GM12878 (cell line): ENCODE data around the gene ALX4.

Experiments
- CBFB ChIP-seq: IDR thresholded peaks from 2 replicates; pipeline ENCODE4 v1.6.1; 2016; ENCODE audit warnings: antibody characterized with exemption, low read depth
- EP300 ChIP-seq, 2 experiments: fragments of 150-350 bp in 1 of 2; IDR thresholded peaks; 2 replicates each; pipeline ENCODE4 v1.6.1; 2011 to 2012; ENCODE audit warnings: low read depth in 2 of 2, low read length in 2 of 2, borderline replicate concordance in 1 of 2, improper control_type of control experiment in 1 of 2, inconsistent platforms in 1 of 2; ENCODE audit not compliant: control insufficient read depth in 1 of 2
- ETV6 ChIP-seq, 2 experiments: fragments of 450-650 bp in 1 of 2; IDR thresholded peaks in 1 of 2; conservative IDR thresholded peaks in 1 of 2; 2 replicates each; pipeline ENCODE4 v1.6.1; 2014; ENCODE audit warnings: antibody characterized with exemption in 1 of 2, borderline replicate concordance in 1 of 2, low read depth in 1 of 2, mild to moderate bottlenecking in 1 of 2, moderate library complexity in 1 of 2
- JUNB ChIP-seq: IDR thresholded peaks from 2 replicates; pipeline ENCODE4 v1.6.1; 2016; ENCODE audit warnings: antibody characterized with exemption, mild to moderate bottlenecking
- SIN3A ChIP-seq: IDR thresholded peaks from 2 replicates; pipeline ENCODE4 v1.6.1; 2012; ENCODE audit warnings: low read depth, low read length, improper control_type of control experiment
- ZNF24 ChIP-seq: fragments of 450-650 bp; IDR thresholded peaks from 2 replicates; pipeline ENCODE4 v1.6.1; 2017; ENCODE audit warnings: antibody characterized with exemption, mild to moderate bottlenecking
- ZSCAN29 ChIP-seq: fragments of 450-650 bp; IDR thresholded peaks from 2 replicates; pipeline ENCODE4 v1.6.1; 2017; ENCODE audit warnings: mild to moderate bottlenecking, moderate library complexity
- TF ChIP-seq, protein P1 (sequence below): fragments of 450-650 bp; IDR thresholded peaks from 2 replicates; pipeline ENCODE4 v1.6.1; 2017; ENCODE audit warnings: antibody characterized with exemption, mild to moderate bottlenecking, moderate library complexity
- TF ChIP-seq, protein P2 (sequence below), 3 experiments: IDR thresholded peaks in 2 of 3; conservative IDR thresholded peaks in 1 of 3; 2 replicates each; pipeline ENCODE4 v1.5.1; 2011; ENCODE audit warnings: low read depth in 3 of 3, low read length in 3 of 3, mild to moderate bottlenecking in 3 of 3, control low read depth in 2 of 3, moderate library complexity in 2 of 3, inconsistent platforms in 1 of 3, mixed read lengths in 1 of 3; ENCODE audit not compliant: control insufficient read depth in 2 of 3, insufficient read depth in 1 of 3; ENCODE audit errors: extremely low read depth in 1 of 3

DNA sequence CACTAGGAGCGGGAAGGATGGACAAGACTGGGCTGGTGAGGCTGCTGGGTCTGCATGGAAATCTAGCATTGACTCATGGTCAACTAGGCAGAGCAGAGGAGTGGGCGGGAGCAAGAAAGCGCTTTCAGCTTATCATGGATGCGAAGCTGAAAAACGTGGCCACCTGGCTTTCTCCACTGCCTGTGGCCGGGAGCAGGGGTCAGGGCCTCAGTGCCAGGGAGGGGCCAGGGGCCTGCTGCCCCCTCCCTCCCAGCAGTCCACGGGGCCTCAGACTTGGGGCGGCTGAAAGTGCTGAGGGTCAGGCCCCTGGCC lies 45.5 kb downstream of the ALX4 start:
- TF ChIP-seq, protein P1, sequence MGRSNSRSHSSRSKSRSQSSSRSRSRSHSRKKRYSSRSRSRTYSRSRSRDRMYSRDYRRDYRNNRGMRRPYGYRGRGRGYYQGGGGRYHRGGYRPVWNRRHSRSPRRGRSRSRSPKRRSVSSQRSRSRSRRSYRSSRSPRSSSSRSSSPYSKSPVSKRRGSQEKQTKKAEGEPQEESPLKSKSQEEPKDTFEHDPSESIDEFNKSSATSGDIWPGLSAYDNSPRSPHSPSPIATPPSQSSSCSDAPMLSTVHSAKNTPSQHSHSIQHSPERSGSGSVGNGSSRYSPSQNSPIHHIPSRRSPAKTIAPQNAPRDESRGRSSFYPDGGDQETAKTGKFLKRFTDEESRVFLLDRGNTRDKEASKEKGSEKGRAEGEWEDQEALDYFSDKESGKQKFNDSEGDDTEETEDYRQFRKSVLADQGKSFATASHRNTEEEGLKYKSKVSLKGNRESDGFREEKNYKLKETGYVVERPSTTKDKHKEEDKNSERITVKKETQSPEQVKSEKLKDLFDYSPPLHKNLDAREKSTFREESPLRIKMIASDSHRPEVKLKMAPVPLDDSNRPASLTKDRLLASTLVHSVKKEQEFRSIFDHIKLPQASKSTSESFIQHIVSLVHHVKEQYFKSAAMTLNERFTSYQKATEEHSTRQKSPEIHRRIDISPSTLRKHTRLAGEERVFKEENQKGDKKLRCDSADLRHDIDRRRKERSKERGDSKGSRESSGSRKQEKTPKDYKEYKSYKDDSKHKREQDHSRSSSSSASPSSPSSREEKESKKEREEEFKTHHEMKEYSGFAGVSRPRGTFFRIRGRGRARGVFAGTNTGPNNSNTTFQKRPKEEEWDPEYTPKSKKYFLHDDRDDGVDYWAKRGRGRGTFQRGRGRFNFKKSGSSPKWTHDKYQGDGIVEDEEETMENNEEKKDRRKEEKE, result no peak
- TF ChIP-seq JUNB, result no peak
- no peak for TF ChIP-seq ZSCAN29
- TF ChIP-seq CBFB, result no peak
- TF ChIP-seq ETV6 (conservative IDR thresholded peaks at IDR 0.05 in 1 of 2, IDR thresholded peaks at IDR 0.05 in 1 of 2; ENCODE audit: borderline replicate concordance in 1 of 2, low read depth in 1 of 2), result no peak
- TF ChIP-seq SIN3A, result no peak
- TF ChIP-seq ZNF24, result no peak
- TF ChIP-seq EP300 (IDR thresholded peaks at IDR 0.05; ENCODE audit: borderline replicate concordance in 1 of 2, control insufficient read depth in 1 of 2, low read depth in 2 of 2, low read length in 2 of 2), result no peak
- TF ChIP-seq, protein P2, sequence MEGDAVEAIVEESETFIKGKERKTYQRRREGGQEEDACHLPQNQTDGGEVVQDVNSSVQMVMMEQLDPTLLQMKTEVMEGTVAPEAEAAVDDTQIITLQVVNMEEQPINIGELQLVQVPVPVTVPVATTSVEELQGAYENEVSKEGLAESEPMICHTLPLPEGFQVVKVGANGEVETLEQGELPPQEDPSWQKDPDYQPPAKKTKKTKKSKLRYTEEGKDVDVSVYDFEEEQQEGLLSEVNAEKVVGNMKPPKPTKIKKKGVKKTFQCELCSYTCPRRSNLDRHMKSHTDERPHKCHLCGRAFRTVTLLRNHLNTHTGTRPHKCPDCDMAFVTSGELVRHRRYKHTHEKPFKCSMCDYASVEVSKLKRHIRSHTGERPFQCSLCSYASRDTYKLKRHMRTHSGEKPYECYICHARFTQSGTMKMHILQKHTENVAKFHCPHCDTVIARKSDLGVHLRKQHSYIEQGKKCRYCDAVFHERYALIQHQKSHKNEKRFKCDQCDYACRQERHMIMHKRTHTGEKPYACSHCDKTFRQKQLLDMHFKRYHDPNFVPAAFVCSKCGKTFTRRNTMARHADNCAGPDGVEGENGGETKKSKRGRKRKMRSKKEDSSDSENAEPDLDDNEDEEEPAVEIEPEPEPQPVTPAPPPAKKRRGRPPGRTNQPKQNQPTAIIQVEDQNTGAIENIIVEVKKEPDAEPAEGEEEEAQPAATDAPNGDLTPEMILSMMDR (IDR thresholded peaks at IDR 0.05 in 2 of 3, conservative IDR thresholded peaks at IDR 0.05 in 1 of 3; ENCODE audit: control insufficient read depth in 2 of 3, extremely low read depth in 1 of 3, insufficient read depth in 1 of 3, low read depth in 3 of 3, low read length in 3 of 3), result no peak
